ENCODE data around the gene MYZAP.

- TF ChIP-seq, protein P1, sequence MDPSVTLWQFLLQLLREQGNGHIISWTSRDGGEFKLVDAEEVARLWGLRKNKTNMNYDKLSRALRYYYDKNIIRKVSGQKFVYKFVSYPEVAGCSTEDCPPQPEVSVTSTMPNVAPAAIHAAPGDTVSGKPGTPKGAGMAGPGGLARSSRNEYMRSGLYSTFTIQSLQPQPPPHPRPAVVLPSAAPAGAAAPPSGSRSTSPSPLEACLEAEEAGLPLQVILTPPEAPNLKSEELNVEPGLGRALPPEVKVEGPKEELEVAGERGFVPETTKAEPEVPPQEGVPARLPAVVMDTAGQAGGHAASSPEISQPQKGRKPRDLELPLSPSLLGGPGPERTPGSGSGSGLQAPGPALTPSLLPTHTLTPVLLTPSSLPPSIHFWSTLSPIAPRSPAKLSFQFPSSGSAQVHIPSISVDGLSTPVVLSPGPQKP (IDR thresholded peaks at IDR 0.05; ENCODE audit: low read depth, low read length) = no peak
- TF ChIP-seq NR2C2 (IDR thresholded peaks at IDR 0.05; ENCODE audit: borderline replicate concordance, control insufficient read depth, insufficient read length, low read depth) (no peak), CHD1 (IDR thresholded peaks at IDR 0.05; ENCODE audit: low read depth, low read length) (no peak), ASH2L (IDR thresholded peaks at IDR 0.05; ENCODE audit: borderline replicate concordance, low read depth) (no peak), CTCF (IDR thresholded peaks at IDR 0.05 in 2 of 3, conservative IDR thresholded peaks at IDR 0.05 in 1 of 3; ENCODE audit: control insufficient read depth in 2 of 3, extremely low read depth in 1 of 3, insufficient read depth in 1 of 3, low read depth in 3 of 3, low read length in 3 of 3) (no peak), RELA (IDR thresholded peaks at IDR 0.05; ENCODE audit: borderline replicate concordance, partially characterized antibody) (no peak), POLR2A (IDR thresholded peaks at IDR 0.05; ENCODE audit: low read depth, low read length) (no peak), GABPA (IDR thresholded peaks at IDR 0.05; ENCODE audit: low read depth) (no peak), EGR1 (IDR thresholded peaks at IDR 0.05; ENCODE audit: borderline replicate concordance in 1 of 2, low read depth in 2 of 2, low read length in 2 of 2) (no peak), EP300 (IDR thresholded peaks at IDR 0.05; ENCODE audit: borderline replicate concordance in 1 of 2, control insufficient read depth in 1 of 2, low read depth in 2 of 2, low read length in 2 of 2) (no peak)
- TF ChIP-seq, protein P2, sequence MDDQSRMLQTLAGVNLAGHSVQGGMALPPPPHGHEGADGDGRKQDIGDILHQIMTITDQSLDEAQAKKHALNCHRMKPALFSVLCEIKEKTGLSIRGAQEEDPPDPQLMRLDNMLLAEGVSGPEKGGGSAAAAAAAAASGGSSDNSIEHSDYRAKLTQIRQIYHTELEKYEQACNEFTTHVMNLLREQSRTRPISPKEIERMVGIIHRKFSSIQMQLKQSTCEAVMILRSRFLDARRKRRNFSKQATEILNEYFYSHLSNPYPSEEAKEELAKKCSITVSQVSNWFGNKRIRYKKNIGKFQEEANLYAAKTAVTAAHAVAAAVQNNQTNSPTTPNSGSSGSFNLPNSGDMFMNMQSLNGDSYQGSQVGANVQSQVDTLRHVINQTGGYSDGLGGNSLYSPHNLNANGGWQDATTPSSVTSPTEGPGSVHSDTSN (IDR thresholded peaks at IDR 0.05; ENCODE audit: insufficient replicate concordance, low read depth, low read length) = no peak
- TF ChIP-seq, protein P3, sequence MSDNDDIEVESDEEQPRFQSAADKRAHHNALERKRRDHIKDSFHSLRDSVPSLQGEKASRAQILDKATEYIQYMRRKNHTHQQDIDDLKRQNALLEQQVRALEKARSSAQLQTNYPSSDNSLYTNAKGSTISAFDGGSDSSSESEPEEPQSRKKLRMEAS (IDR thresholded peaks at IDR 0.05; ENCODE audit: low read depth, low read length) = no peak
These were observed 5.3 kb downstream of the MYZAP start for GRCh38 chr15:57596978-57597377.

Measured in GM12878 (cell line).